Measurements from ENCODE around the gene ZNF470. TPM values are rescaled to one million over a fixed set of nuclear protein-coding genes. Genes with fewer than 3 reads are reported as not detected.

The ZNF470 gene
- total and polyA plus RNA-seq, 11 donors: 1.7 to 7.1 (median 3.5) TPM

- Histone ChIP-seq H3K27ac (no peak overlapping the region), H3K4me3 (no peak overlapping the region), H3K4me1 (no peaks in the 10 kb centered on the region), H3K9me3 (peaks cover 0 to 100% (median 91%) of the 10 kb centered on the region in 12 donors), H3K36me3 (peaks cover 18 to 76% (median 46%) of the 10 kb centered on the region in 9 donors), H3K27me3 (no peaks in the 10 kb centered on the region)
- TF ChIP-seq, protein P1, sequence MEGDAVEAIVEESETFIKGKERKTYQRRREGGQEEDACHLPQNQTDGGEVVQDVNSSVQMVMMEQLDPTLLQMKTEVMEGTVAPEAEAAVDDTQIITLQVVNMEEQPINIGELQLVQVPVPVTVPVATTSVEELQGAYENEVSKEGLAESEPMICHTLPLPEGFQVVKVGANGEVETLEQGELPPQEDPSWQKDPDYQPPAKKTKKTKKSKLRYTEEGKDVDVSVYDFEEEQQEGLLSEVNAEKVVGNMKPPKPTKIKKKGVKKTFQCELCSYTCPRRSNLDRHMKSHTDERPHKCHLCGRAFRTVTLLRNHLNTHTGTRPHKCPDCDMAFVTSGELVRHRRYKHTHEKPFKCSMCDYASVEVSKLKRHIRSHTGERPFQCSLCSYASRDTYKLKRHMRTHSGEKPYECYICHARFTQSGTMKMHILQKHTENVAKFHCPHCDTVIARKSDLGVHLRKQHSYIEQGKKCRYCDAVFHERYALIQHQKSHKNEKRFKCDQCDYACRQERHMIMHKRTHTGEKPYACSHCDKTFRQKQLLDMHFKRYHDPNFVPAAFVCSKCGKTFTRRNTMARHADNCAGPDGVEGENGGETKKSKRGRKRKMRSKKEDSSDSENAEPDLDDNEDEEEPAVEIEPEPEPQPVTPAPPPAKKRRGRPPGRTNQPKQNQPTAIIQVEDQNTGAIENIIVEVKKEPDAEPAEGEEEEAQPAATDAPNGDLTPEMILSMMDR (IDR thresholded peaks at IDR 0.05): no peak
- no peak for TF ChIP-seq POLR2A (IDR thresholded peaks at IDR 0.05)
- WGBS, 4 donors: 77 to 99% (median 96%) methylated on average over 6 of the region's 6 CpGs
- no peak for DNase-seq
- intact Hi-C loops (cut with DNase I): no loop called here
- no peak for ATAC-seq
Measured at GRCh38 chr19:56554272-56554869, 12.9 kb upstream of the ZNF470 start.

GRCh38 chr19:56562766-56563165, 4.5 kb upstream of the ZNF470 start:
- WGBS, 4 donors: 95 to 98% (median 98%) methylated on average over 2 of the region's 2 CpGs
- H3K36me3 ChIP-seq: peaks cover 0 to 25% (median 0%) of the 10 kb centered on the region in 9 donors
- intact Hi-C loops (cut with DNase I): loop anchor here in 1 of 10 donors (10.0 kb wide), 1 partner anchor 158 kb away; the partner anchor contains the start of gene ZNF583
- DNase-seq (no peak), ATAC-seq (no peak)
- H3K27ac ChIP-seq: no peak overlapping the region
- peaks cover 0 to 90% (median 73%) of the 10 kb centered on the region in 12 donors for H3K9me3 ChIP-seq
- H3K4me1 ChIP-seq: peaks cover 0 to 9% (median under 1%) of the 10 kb centered on the region in 12 donors
- TF ChIP-seq, protein P1 (IDR thresholded peaks at IDR 0.05): no peak
- TF ChIP-seq POLR2A (IDR thresholded peaks at IDR 0.05): no peak
- no peaks in the 10 kb centered on the region for H3K27me3 ChIP-seq
- no peak overlapping the region for H3K4me3 ChIP-seq

GRCh38 chr19:56566904-56567273, 379 bp upstream of the ZNF470 start:
- peaks cover 7 to 56% (median 28%) of the 10 kb centered on the region in 9 donors for H3K36me3 ChIP-seq
- peak overlapping the region; percentile 74 to 97 (median 90) for H3K27ac ChIP-seq
- intact Hi-C loops (cut with DNase I): loop anchor here in 4 of 10 donors (1.0 to 10.0 kb wide), 5 partner anchors 28 to 163 kb away; partner anchors contain the start of genes ZFP28 (in 2 of the 4), ZNF583 (in 2 of the 4) and ZNF71 (in 1 of the 4)
- ATAC-seq (peak; percentile 65 to 80 (median 76)), DNase-seq (peak; percentile 50 to 81 (median 64))
- H3K27me3 ChIP-seq: no peaks in the 10 kb centered on the region
- H3K4me1 ChIP-seq: peaks cover 0 to 15% (median 6%) of the 10 kb centered on the region in 12 donors
- peaks cover 0 to 89% (median 62%) of the 10 kb centered on the region in 12 donors for H3K9me3 ChIP-seq
- H3K4me3 ChIP-seq: peak overlapping the region; percentile 75 to 98 (median 87)
- WGBS, 4 donors: 1% methylated on average over 21 to 23 of the region's 23 CpGs
- TF ChIP-seq, protein P1 (IDR thresholded peaks at IDR 0.05): no peak
- no peak for TF ChIP-seq POLR2A (IDR thresholded peaks at IDR 0.05)

DNA sequence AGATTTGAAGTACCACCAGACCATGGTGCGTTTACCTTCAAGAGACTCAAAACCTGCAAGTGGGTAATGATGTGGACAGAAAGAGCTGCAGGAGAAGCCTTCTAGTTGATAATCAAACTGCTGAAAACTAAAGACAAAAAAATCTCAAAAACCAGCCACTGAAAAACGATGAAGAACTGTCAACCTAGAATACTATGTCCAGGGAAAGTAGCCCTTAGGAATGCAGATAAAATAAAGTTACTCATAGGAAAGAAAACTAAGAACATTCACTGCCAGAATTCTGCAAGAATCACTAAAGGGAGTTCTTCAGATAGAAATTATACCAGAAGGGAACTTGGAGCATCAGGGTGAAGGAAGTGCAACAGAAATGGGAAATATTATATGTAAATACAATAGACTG, 5.3 kb downstream of the ZNF470 start:
- H3K4me1 ChIP-seq: peaks cover 0 to 9% (median 5%) of the 10 kb centered on the region in 12 donors
- DNase-seq (no peak), ATAC-seq (no peak)
- peaks cover 25 to 92% (median 73%) of the 10 kb centered on the region in 9 donors for H3K36me3 ChIP-seq
- no peak overlapping the region for H3K4me3 ChIP-seq
- no peaks in the 10 kb centered on the region for H3K27me3 ChIP-seq
- TF ChIP-seq, protein P1 (IDR thresholded peaks at IDR 0.05): no peak
- no peak for TF ChIP-seq POLR2A (IDR thresholded peaks at IDR 0.05)
- peaks cover 7 to 97% (median 81%) of the 10 kb centered on the region in 12 donors for H3K9me3 ChIP-seq
- WGBS, 4 donors: 43 to 73% (median 49%) methylated on average over 2 of the region's 2 CpGs
- intact Hi-C loops (cut with DNase I): no loop called here
- no peak overlapping the region for H3K27ac ChIP-seq
